Measurements from ENCODE around the gene ZNF74. TPM values are rescaled to one million over a fixed set of nuclear protein-coding genes. Genes with fewer than 3 reads are reported as not detected.

The ZNF74 gene
- total and polyA plus RNA-seq, 2 donors (not counting 1 experiment from before 2014, with no cell fraction given): 11.6 TPM

GRCh38 chr22:20446383-20446970, 52.5 kb downstream of the ZNF74 start:
- no peak overlapping the region for H3K4me2 ChIP-seq (replicated peaks; ENCODE audit: low read depth, low read length, poor library complexity, severe bottlenecking)
- H3K4me3 Mint-ChIP-seq: no peak overlapping the region
- no peaks in the 10 kb centered on the region for H3K4me1 ChIP-seq (ENCODE audit: control insufficient read depth in 2 of 2, insufficient read depth in 2 of 2, low read length in 2 of 2)
- H2AFZ ChIP-seq (ENCODE audit: insufficient read depth, low read depth, low read length, poor library complexity, severe bottlenecking): no peak overlapping the region
- no peak overlapping the region for H3K9ac ChIP-seq (ENCODE audit: low read length)
- intact Hi-C loops (cut with micrococcal nuclease): no loop called here
- H3K27ac Mint-ChIP-seq: no peak overlapping the region
- 96% methylated on average over 21 of the region's 21 CpGs for WGBS (ENCODE audit: insufficient coverage)
- H3K36me3 ChIP-seq (replicated peaks in 1 of 2; ENCODE audit: control extremely low read depth in 1 of 2, control insufficient read depth in 1 of 2, extremely low read depth in 1 of 2, insufficient read depth in 2 of 2, low read length in 1 of 2): peaks cover 3 to 30% of the 10 kb centered on the region in 2 experiments
- H3K4me3 ChIP-seq (ENCODE audit: control extremely low read depth in 1 of 5, extremely low read depth in 1 of 5, insufficient read depth in 1 of 5, low read depth in 2 of 5, low read length in 4 of 5): no peak overlapping the region
- H3K27ac ChIP-seq (ENCODE audit: low read length in 2 of 2): no peak overlapping the region
- TF ChIP-seq CTCF (IDR thresholded peaks at IDR 0.05) (no peak), EZH2 (IDR thresholded peaks at IDR 0.05; ENCODE audit: borderline replicate concordance, insufficient read depth, low read depth, low read length, poor library complexity, severe bottlenecking) (no peak)
- CTCF ChIA-PET: interaction anchor here (0.9 to 1.3 kb wide), 2 partner anchors 8 to 28 kb away, joined by 3 to 4 read pairs; no protein-coding TSS in a partner anchor
- no peaks in the 10 kb centered on the region for H3K27me3 ChIP-seq (replicated peaks in 1 of 4; ENCODE audit: control extremely low read depth in 1 of 4, control insufficient read depth in 3 of 4, insufficient read depth in 4 of 4, low read length in 3 of 4)
- H3K9me3 ChIP-seq (ENCODE audit: control extremely low read depth in 1 of 3, control insufficient read depth in 2 of 3, insufficient read depth in 1 of 3, low read length in 2 of 3): no peaks in the 10 kb centered on the region
- POLR2A ChIA-PET: no interaction called here
- no peaks in the 10 kb centered on the region for H3K4me1 Mint-ChIP-seq
- H3K9me3 Mint-ChIP-seq (ENCODE audit: insufficient read depth): no peaks in the 10 kb centered on the region
- no peaks in the 10 kb centered on the region for H3K79me2 ChIP-seq (ENCODE audit: control insufficient read depth, insufficient read depth, low read length)
- ATAC-seq (ENCODE audit: low read depth) (no peak), DNase-seq (no peak)
- no peaks in the 10 kb centered on the region for H3K27me3 Mint-ChIP-seq
- no peaks in the 10 kb centered on the region for H4K20me1 ChIP-seq (ENCODE audit: control insufficient read depth, insufficient read depth, low read length, poor library complexity, severe bottlenecking)

DNA sequence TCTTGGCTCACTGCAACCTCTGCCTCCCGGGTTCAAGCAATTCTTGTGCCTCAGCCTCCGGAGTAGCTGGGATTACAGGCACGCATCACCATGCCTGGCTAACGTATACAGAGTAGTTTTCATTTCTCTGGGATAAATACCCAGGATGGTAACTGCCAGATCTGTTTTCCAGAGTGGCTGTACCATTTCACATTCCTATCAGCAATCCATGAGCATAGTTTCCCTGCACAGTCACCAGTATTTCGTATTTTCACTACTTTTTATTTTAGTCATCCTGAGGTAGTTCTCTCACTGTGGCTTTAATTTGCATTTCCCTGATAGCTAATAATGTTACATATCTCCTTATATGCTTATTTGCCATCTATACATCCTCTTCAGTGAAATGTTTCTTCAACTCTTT, 54.7 kb downstream of the ZNF74 start:
- H3K4me1 Mint-ChIP-seq: no peaks in the 10 kb centered on the region
- no peak for DNase-seq
- CTCF ChIA-PET: no interaction called here

More for the DNA sequence above, 54.7 kb downstream of the ZNF74 start:
- Histone ChIP-seq H3K9me3 (ENCODE audit: control extremely low read depth in 1 of 3, control insufficient read depth in 2 of 3, insufficient read depth in 1 of 3, low read length in 2 of 3) (no peaks in the 10 kb centered on the region), H3K79me2 (ENCODE audit: control insufficient read depth, insufficient read depth, low read length) (no peaks in the 10 kb centered on the region), H3K27me3 (replicated peaks in 1 of 4; ENCODE audit: control extremely low read depth in 1 of 4, control insufficient read depth in 3 of 4, insufficient read depth in 4 of 4, low read length in 3 of 4) (no peaks in the 10 kb centered on the region), H3K4me1 (ENCODE audit: control insufficient read depth in 2 of 2, insufficient read depth in 2 of 2, low read length in 2 of 2) (no peaks in the 10 kb centered on the region), H4K20me1 (ENCODE audit: control insufficient read depth, insufficient read depth, low read length, poor library complexity, severe bottlenecking) (no peaks in the 10 kb centered on the region), H2AFZ (ENCODE audit: insufficient read depth, low read depth, low read length, poor library complexity, severe bottlenecking) (no peak overlapping the region), H3K4me3 (ENCODE audit: control extremely low read depth in 1 of 5, extremely low read depth in 1 of 5, insufficient read depth in 1 of 5, low read depth in 2 of 5, low read length in 4 of 5) (no peak overlapping the region), H3K4me2 (replicated peaks; ENCODE audit: low read depth, low read length, poor library complexity, severe bottlenecking) (no peak overlapping the region), H3K9ac (ENCODE audit: low read length) (no peak overlapping the region), H3K27ac (ENCODE audit: low read length in 2 of 2) (no peak overlapping the region), H3K36me3 (replicated peaks in 1 of 2; ENCODE audit: control extremely low read depth in 1 of 2, control insufficient read depth in 1 of 2, extremely low read depth in 1 of 2, insufficient read depth in 2 of 2, low read length in 1 of 2) (peaks cover 3 to 26% of the 10 kb centered on the region in 2 experiments)
- no peak for ATAC-seq (ENCODE audit: low read depth)
- Mint-ChIP-seq H3K9me3 (ENCODE audit: insufficient read depth) (no peaks in the 10 kb centered on the region), H3K4me3 (no peak overlapping the region), H3K27me3 (no peaks in the 10 kb centered on the region), H3K27ac (no peak overlapping the region)
- WGBS (ENCODE audit: insufficient coverage): 100% methylated on average over 4 of the region's 5 CpGs
- POLR2A ChIA-PET: no interaction called here
- TF ChIP-seq EZH2 (IDR thresholded peaks at IDR 0.05; ENCODE audit: borderline replicate concordance, insufficient read depth, low read depth, low read length, poor library complexity, severe bottlenecking) (no peak), CTCF (IDR thresholded peaks at IDR 0.05) (no peak)
- intact Hi-C loops (cut with micrococcal nuclease): no loop called here

All from B cell (primary cell).